WTC11 (cell line): Measurements from ENCODE around the gene PDLIM5. TPM values are rescaled to one million over a fixed set of nuclear protein-coding genes. Genes with fewer than 3 reads are reported as not detected.

Experiments
- ATAC-seq: fragments of 200-7000 bp; cut with Tn5 transposase; 2 replicates; pipeline ENCODE4 v1.10.0; 2021; ENCODE audit warnings: mild to moderate bottlenecking, moderate library complexity
- CTCF ChIA-PET: fragments of 300-600 bp; sonication (Branson Sonifier 250); formaldehyde crosslinking; loops from one replicate; lab custom pipeline; 2021; ENCODE audit warnings: antibody characterized with exemption; lab: Charles Lee
- POLR2A ChIA-PET: fragments of 350-600 bp; sonication (Branson Sonifier 250); formaldehyde crosslinking; loops from one replicate; lab custom pipeline; 2021; ENCODE audit warnings: antibody characterized with exemption; lab: Charles Lee
- DNase-seq: peaks from one replicate; pipeline ENCODE4 v3.0.0; 2021; ENCODE audit warnings: low spot score
- H3K27ac Mint-ChIP-seq: 2 replicates; pipeline ENCODE4 v1.8.0; 2021; ENCODE audit warnings: mixed read lengths
- H3K27me3 Mint-ChIP-seq: 2 replicates; pipeline ENCODE4 v1.8.0; 2021; ENCODE audit warnings: low read depth, mild to moderate bottlenecking, moderate library complexity, mixed read lengths
- H3K36me3 Mint-ChIP-seq: 2 replicates; pipeline ENCODE4 v1.8.0; 2021; ENCODE audit warnings: mixed read lengths
- H3K4me1 Mint-ChIP-seq: 2 replicates; pipeline ENCODE4 v1.8.0; 2022; ENCODE audit warnings: mixed read lengths
- H3K4me3 Mint-ChIP-seq: 2 replicates; pipeline ENCODE4 v1.8.0; 2021; ENCODE audit warnings: mild to moderate bottlenecking, moderate library complexity, mixed read lengths
- H3K9me3 Mint-ChIP-seq: 2 replicates; pipeline ENCODE4 v1.8.0; 2021; ENCODE audit warnings: mixed read lengths
- ATF2 ChIP-seq: sonication (generic); formaldehyde crosslinking; IDR thresholded peaks from 2 replicates; pipeline ENCODE4 v1.8.1; 2022; ENCODE audit warnings: low read depth, missing genetic modification reagents, borderline replicate concordance
- ATF3 ChIP-seq: sonication (generic); formaldehyde crosslinking; conservative IDR thresholded peaks from 2 replicates; pipeline ENCODE4 v1.8.1; 2022; ENCODE audit warnings: mild to moderate bottlenecking, missing genetic modification reagents
- ATF6 ChIP-seq: sonication (generic); formaldehyde crosslinking; IDR thresholded peaks from 2 replicates; pipeline ENCODE4 v1.8.1; 2023; ENCODE audit warnings: mild to moderate bottlenecking, missing genetic modification reagents
- CREM ChIP-seq: sonication (generic); formaldehyde crosslinking; IDR thresholded peaks from 2 replicates; pipeline ENCODE4 v1.8.1; 2022; ENCODE audit warnings: mild to moderate bottlenecking, missing genetic modification reagents, moderate library complexity
- ESRRA ChIP-seq: sonication (generic); formaldehyde crosslinking; IDR thresholded peaks from 2 replicates; pipeline ENCODE4 v1.8.1; 2022; ENCODE audit warnings: mild to moderate bottlenecking, missing genetic modification reagents, borderline replicate concordance
- ETV6 ChIP-seq: sonication (generic); formaldehyde crosslinking; IDR thresholded peaks from 2 replicates; pipeline ENCODE4 v1.8.1; 2022; ENCODE audit warnings: mild to moderate bottlenecking, missing genetic modification reagents
- FOXJ3 ChIP-seq: sonication (generic); formaldehyde crosslinking; IDR thresholded peaks from 2 replicates; pipeline ENCODE4 v1.9.0; 2021; ENCODE audit warnings: missing genetic modification reagents, mild to moderate bottlenecking, borderline replicate concordance
- FOXP1 ChIP-seq: sonication (generic); formaldehyde crosslinking; IDR thresholded peaks from 2 replicates; pipeline ENCODE4 v1.8.0; 2022; ENCODE audit warnings: missing genetic modification reagents, mild to moderate bottlenecking, moderate library complexity, borderline replicate concordance
- GTF2I ChIP-seq: fragments of 250-450 bp; sonication (Bioruptor Pico); conservative IDR thresholded peaks from 2 replicates; pipeline ENCODE4 v1.4.0; 2021; ENCODE audit warnings: mild to moderate bottlenecking
- NFATC4 ChIP-seq: fragments of 250-450 bp; sonication (Bioruptor Pico); IDR thresholded peaks from 2 replicates; pipeline ENCODE4 v1.9.0; 2021; ENCODE audit warnings: mild to moderate bottlenecking
- OVOL2 ChIP-seq: fragments of 250-450 bp; sonication (Bioruptor Pico); IDR thresholded peaks from 2 replicates; pipeline ENCODE4 v1.9.0; 2021; ENCODE audit warnings: mild to moderate bottlenecking, borderline replicate concordance
- SMAD4 ChIP-seq: sonication (generic); formaldehyde crosslinking; IDR thresholded peaks from 2 replicates; pipeline ENCODE4 v1.8.0; 2022; ENCODE audit warnings: mild to moderate bottlenecking, missing genetic modification reagents
- TEAD1 ChIP-seq: sonication (generic); formaldehyde crosslinking; IDR thresholded peaks from 2 replicates; pipeline ENCODE4 v1.8.0; 2022; ENCODE audit warnings: mild to moderate bottlenecking, missing genetic modification reagents
- ZNF138 ChIP-seq: sonication (generic); formaldehyde crosslinking; conservative IDR thresholded peaks from 2 replicates; pipeline ENCODE4 v1.8.1; 2022; ENCODE audit warnings: mild to moderate bottlenecking, moderate library complexity, missing genetic modification reagents
- ZNF416 ChIP-seq: fragments of 250-450 bp; sonication (Bioruptor Pico); IDR thresholded peaks from 2 replicates; pipeline ENCODE4 v1.9.0; 2021; ENCODE audit warnings: mild to moderate bottlenecking, inconsistent platforms
- ZNF532 ChIP-seq: fragments of 250-450 bp; sonication (Bioruptor Pico); IDR thresholded peaks from 2 replicates; pipeline ENCODE4 v1.9.0; 2021; ENCODE audit warnings: mild to moderate bottlenecking, borderline replicate concordance
- total RNA-seq: library from RNA; stranded (reverse); gene quantifications from 3 replicates; pipeline ENCODE4 v1.2.3, GENCODE V29; 2021

Gene PDLIM5
- total RNA-seq, 1 experiment from 2014 or later: 51.5 TPM

- TF ChIP-seq ATF6: no peak
- TF ChIP-seq SMAD4 (CRISPR knock-in tag): no peak
- TF ChIP-seq ZNF138 (CRISPR knock-in tag): no peak
- no peak for TF ChIP-seq GTF2I (CRISPR knock-in tag)
- no peak for TF ChIP-seq NFATC4 (CRISPR knock-in tag)
- no peak for TF ChIP-seq FOXJ3 (CRISPR knock-in tag)
Observed at GRCh38 chr4:94515365-94515764, 63.6 kb downstream of the PDLIM5 start (continued).

GRCh38 chr4:94516067-94516466, 64.3 kb downstream of the PDLIM5 start:
- Mint-ChIP-seq H3K4me3 (no peak overlapping the region), H3K4me1 (peaks cover 9% of the 10 kb centered on the region), H3K9me3 (peaks cover 4% of the 10 kb centered on the region)
- POLR2A ChIA-PET: no interaction called here
- no peak for DNase-seq
- TF ChIP-seq ZNF532 (CRISPR knock-in tag): no peak
- no peak for TF ChIP-seq TEAD1 (CRISPR knock-in tag)
- no peak for TF ChIP-seq ETV6 (CRISPR knock-in tag)
- no peak for TF ChIP-seq FOXP1 (CRISPR knock-in tag)
- TF ChIP-seq ATF2: no peak
- TF ChIP-seq ATF3 (CRISPR knock-in tag): no peak
- no peak for TF ChIP-seq OVOL2 (CRISPR knock-in tag)
- TF ChIP-seq ESRRA (CRISPR knock-in tag): no peak
- TF ChIP-seq, all 79 proteins: peak for 0
- CTCF ChIA-PET: no interaction called here
- ATAC-seq: no peak
- Mint-ChIP-seq H3K36me3 (no peaks in the 10 kb centered on the region), H3K27ac (no peak overlapping the region), H3K27me3 (no peaks in the 10 kb centered on the region)

GRCh38 chr4:94516999-94517398, 65.3 kb downstream of the PDLIM5 start:
- H3K4me1 Mint-ChIP-seq: peaks cover 9% of the 10 kb centered on the region
- POLR2A ChIA-PET: no interaction called here
- H3K9me3 Mint-ChIP-seq: no peaks in the 10 kb centered on the region
- H3K27me3 Mint-ChIP-seq: no peaks in the 10 kb centered on the region
- no peak for ATAC-seq
- peak overlapping the region; percentile 63 for H3K27ac Mint-ChIP-seq
- TF ChIP-seq CREM (CRISPR knock-in tag) (no peak), ZNF416 (no peak)
- TF ChIP-seq, all 79 proteins: peak for 0
- Mint-ChIP-seq H3K36me3 (no peaks in the 10 kb centered on the region), H3K4me3 (no peak overlapping the region)
- DNase-seq: no peak
- CTCF ChIA-PET: no interaction called here
